Aorta (tissue), 4 donors: ENCODE results near the gene GPD2. TPM values are rescaled to one million over a fixed set of nuclear protein-coding genes. Genes with fewer than 3 reads are reported as not detected.

Source experiments
- polyA plus RNA-seq, 2 donors: library from polyadenylated mRNA; stranded (reverse); fragments of 200-250 nt; gene quantifications; one replicate each; pipeline ENCODE4 v1.2.3, GENCODE V29; 2013
- total RNA-seq, 2 donors: library from RNA; stranded (reverse); fragmentation: NEBNext Ultra II Directional; extraction: Animal tissue kit (Norgen Biotek cat#: 25700); gene quantifications; one replicate each; pipeline ENCODE4 v1.2.1, GENCODE V29; 2021
- donor health status: healthy with polysubstance abuse.
- donor health status: Bipolar disorder and iron deficiency.
- donor health status: DM: no; HTN: no; CAD: no.
- donor health status: DM: yes; HTN: yes; CAD: no.

The GPD2 gene
- total and polyA plus RNA-seq, 4 donors: 3.9 to 31.3 (median 13.9) TPM

Other genes with a start within 250 kb of the GPD2 start
- gene NR4A2, start 103.7 kb upstream of the GPD2 start, total RNA-seq: 10 to 100 TPM; 10.4 to 62.0 TPM
- 10 to 100 TPM in 1 of 2 donors, 1 to 10 TPM in 1; 5.8 to 29.2 TPM for gene NR4A2, start 103.7 kb upstream of the GPD2 start, polyA plus RNA-seq